HUES64 (cell line): ENCODE data around the gene FAM90A1. TPM values are rescaled to one million over a fixed set of nuclear protein-coding genes. Genes with fewer than 3 reads are reported as not detected.
"Not testable (repeated sequence)": the region's sequence is repeated elsewhere in the genome, so short reads cannot be mapped to it uniquely, and the experiment has no call there.

Source experiments
- H3K27ac ChIP-seq: 2 replicates; pipeline ENCODE4 v1.7.0; 2013; ENCODE audit warnings: low read depth, low read length, inconsistent platforms
- H3K27me3 ChIP-seq: 2 replicates; pipeline ENCODE4 v1.6.1; 2013; ENCODE audit warnings: mild to moderate bottlenecking, low read length; ENCODE audit not compliant: insufficient read depth
- H3K36me3 ChIP-seq: 2 replicates; pipeline ENCODE4 v1.6.1; 2013; ENCODE audit warnings: mild to moderate bottlenecking, low read length; ENCODE audit not compliant: insufficient read depth
- H3K4me1 ChIP-seq: 2 replicates; pipeline ENCODE4 v1.6.1; 2013; ENCODE audit warnings: mild to moderate bottlenecking, low read length, moderate library complexity; ENCODE audit not compliant: insufficient read depth
- H3K4me3 ChIP-seq: 2 replicates; pipeline ENCODE4 v1.5.1; 2013; ENCODE audit warnings: mild to moderate bottlenecking, low read length, moderate library complexity
- H3K9ac ChIP-seq: 2 replicates; pipeline ENCODE4 v1.6.1; 2013; ENCODE audit warnings: mild to moderate bottlenecking, low read depth, low read length
- H3K9me3 ChIP-seq: 2 replicates; pipeline ENCODE4 v1.6.1; 2013; ENCODE audit warnings: low read depth, low read length; ENCODE audit not compliant: insufficient read depth
- WGBS: fragments of 150-250, 120-280 bp; methylation state at CpG from one replicate; pipeline ENCODE4 v1.1.7; 2013; ENCODE audit warnings: missing lambda C conversion rate; 5-methylcytosine and 5-hydroxymethylcytosine counted together
- polyA plus RNA-seq, 2 experiments: library from polyadenylated mRNA; stranded (reverse); fragments of 50-300 nt; gene quantifications; one replicate each; pipeline ENCODE4 v1.2.3, GENCODE V29; 2013

Gene FAM90A1
- not detected for polyA plus RNA-seq (2013, experiment 1 of 2)
- polyA plus RNA-seq (2013, experiment 2 of 2): not detected

- 88% methylated on average over 20 of the region's 22 CpGs for WGBS
- H3K27me3 ChIP-seq: not testable (repeated sequence)
Measured at GRCh38 chr12:8226992-8227731, at the start of gene FAM90A1. Gene FAM90A1, minus strand, starts transcription at chr12:8227618. Its CDS starts 2,786 bp downstream, at chr12:8224832.

GRCh38 chr12:8276397-8276796, 49.0 kb upstream of the FAM90A1 start:
- not testable (repeated sequence) for H3K9me3 ChIP-seq, H3K4me3 ChIP-seq, H3K4me1 ChIP-seq, H3K36me3 ChIP-seq, H3K9ac ChIP-seq, H3K27ac ChIP-seq, H3K27me3 ChIP-seq
- WGBS: no CpG with 5 or more reads among the region's 2 CpGs

More at GRCh38 chr12:8226992-8227731, at the start of gene FAM90A1:
- H3K9ac ChIP-seq, H3K4me3 ChIP-seq, H3K27ac ChIP-seq, H3K36me3 ChIP-seq, H3K9me3 ChIP-seq, H3K4me1 ChIP-seq: not testable (repeated sequence)

GRCh38 chr12:8266706-8267105, 39.3 kb upstream of the FAM90A1 start:
- not testable (repeated sequence) for H3K36me3 ChIP-seq, H3K4me1 ChIP-seq, H3K4me3 ChIP-seq, H3K27ac ChIP-seq, H3K9ac ChIP-seq, H3K9me3 ChIP-seq, H3K27me3 ChIP-seq
- WGBS: 90% methylated on average over 4 of the region's 4 CpGs

GRCh38 chr12:8264236-8264635, 36.8 kb upstream of the FAM90A1 start:
- H3K9ac ChIP-seq, H3K36me3 ChIP-seq, H3K9me3 ChIP-seq, H3K27ac ChIP-seq, H3K4me3 ChIP-seq, H3K27me3 ChIP-seq, H3K4me1 ChIP-seq: not testable (repeated sequence)
- 92% methylated on average over 7 of the region's 7 CpGs for whole genome bisulfite sequencing

- not testable (repeated sequence) for H3K9ac ChIP-seq, H3K4me3 ChIP-seq, H3K4me1 ChIP-seq, H3K27ac ChIP-seq, H3K9me3 ChIP-seq, H3K27me3 ChIP-seq, H3K36me3 ChIP-seq
- 94% methylated on average over 14 of the region's 14 CpGs for WGBS
Measured at GRCh38 chr12:8261111-8261554, 33.7 kb upstream of the FAM90A1 start.

GRCh38 chr12:8256356-8256755, 28.9 kb upstream of the FAM90A1 start:
- not testable (repeated sequence) for H3K27ac ChIP-seq, H3K4me1 ChIP-seq, H3K9ac ChIP-seq, H3K27me3 ChIP-seq, H3K9me3 ChIP-seq, H3K4me3 ChIP-seq, H3K36me3 ChIP-seq
- 74% methylated on average over 5 of the region's 5 CpGs for whole genome bisulfite sequencing

GRCh38 chr12:8254705-8255104, 27.3 kb upstream of the FAM90A1 start:
- H3K9ac ChIP-seq, H3K4me3 ChIP-seq, H3K9me3 ChIP-seq, H3K27ac ChIP-seq, H3K4me1 ChIP-seq, H3K27me3 ChIP-seq, H3K36me3 ChIP-seq: not testable (repeated sequence)
- 93% methylated on average over 9 of the region's 9 CpGs for WGBS

- H3K4me1 ChIP-seq, H3K27me3 ChIP-seq, H3K9me3 ChIP-seq, H3K36me3 ChIP-seq, H3K27ac ChIP-seq, H3K4me3 ChIP-seq, H3K9ac ChIP-seq: not testable (repeated sequence)
- WGBS: 90% methylated on average over 29 of the region's 29 CpGs
Measured at GRCh38 chr12:8252056-8252818, 24.8 kb upstream of the FAM90A1 start.

- not testable (repeated sequence) for H3K9me3 ChIP-seq, H3K27ac ChIP-seq, H3K4me3 ChIP-seq, H3K36me3 ChIP-seq, H3K27me3 ChIP-seq, H3K9ac ChIP-seq, H3K4me1 ChIP-seq
- WGBS: 88% methylated on average over 5 of the region's 7 CpGs
Measured at GRCh38 chr12:8251616-8252015, 24.2 kb upstream of the FAM90A1 start.

- 63% methylated on average over 1 of the region's 4 CpGs for WGBS
Measured at GRCh38 chr12:8246941-8247535, 19.6 kb upstream of the FAM90A1 start.

GRCh38 chr12:8243682-8244161, 16.3 kb upstream of the FAM90A1 start:
- not testable (repeated sequence) for H3K4me1 ChIP-seq, H3K36me3 ChIP-seq, H3K27me3 ChIP-seq, H3K9me3 ChIP-seq
- Histone ChIP-seq H3K9ac (peak overlapping the region; percentile 78), H3K27ac (peak overlapping the region; percentile 60; the same call in 1 of the 2 replicates), H3K4me3 (peak overlapping the region; percentile 87)
- WGBS: under 1% methylated on average over 35 of the region's 35 CpGs

More at GRCh38 chr12:8246941-8247535, 19.6 kb upstream of the FAM90A1 start:
- H3K4me3 ChIP-seq, H3K36me3 ChIP-seq, H3K9me3 ChIP-seq, H3K27me3 ChIP-seq, H3K4me1 ChIP-seq, H3K9ac ChIP-seq, H3K27ac ChIP-seq: not testable (repeated sequence)
